HUES48 (cell line): ENCODE data around the gene TGFB1.
"Not testable (repeated sequence)": the region's sequence is repeated elsewhere in the genome, so short reads cannot be mapped to it uniquely, and the experiment has no call there.

Experiments
- H3K27ac ChIP-seq: one replicate; pipeline ENCODE4 v1.7.0; 2013; ENCODE audit warnings: low read depth, low read length, inconsistent platforms
- H3K27me3 ChIP-seq: 2 replicates; pipeline ENCODE4 v1.6.1; 2013; ENCODE audit warnings: mild to moderate bottlenecking, low read length; ENCODE audit not compliant: control insufficient read depth, insufficient read depth
- H3K36me3 ChIP-seq: 2 replicates; pipeline ENCODE4 v1.6.1; 2013; ENCODE audit warnings: low read length; ENCODE audit not compliant: control insufficient read depth, insufficient read depth
- H3K4me1 ChIP-seq: 2 replicates; pipeline ENCODE4 v1.6.1; 2013; ENCODE audit warnings: mild to moderate bottlenecking, low read length; ENCODE audit not compliant: control insufficient read depth, insufficient read depth
- H3K4me3 ChIP-seq: 2 replicates; pipeline ENCODE4 v1.5.1; 2013; ENCODE audit warnings: mild to moderate bottlenecking, low read depth, low read length
- H3K9ac ChIP-seq: 2 replicates; pipeline ENCODE4 v1.6.1; 2013; ENCODE audit warnings: mild to moderate bottlenecking, low read depth, low read length, moderate library complexity
- H3K9me3 ChIP-seq: 2 replicates; pipeline ENCODE4 v1.6.1; 2013; ENCODE audit warnings: low read length; ENCODE audit not compliant: control insufficient read depth, insufficient read depth

The TGFB1 gene

GRCh38 chr19:41355802-41356201 is 2.1 kb upstream of the TGFB1 start:
- Histone ChIP-seq H3K4me1 (no peaks in the 10 kb centered on the region), H3K9ac (no peak overlapping the region), H3K9me3 (no peaks in the 10 kb centered on the region), H3K27ac (no peak overlapping the region), H3K36me3 (no peaks in the 10 kb centered on the region), H3K27me3 (peaks cover 27% of the 10 kb centered on the region), H3K4me3 (no peak overlapping the region)

GRCh38 chr19:41355035-41355434 is 1.3 kb upstream of the TGFB1 start:
- Histone ChIP-seq H3K27ac (no peak overlapping the region), H3K36me3 (no peaks in the 10 kb centered on the region), H3K4me1 (no peaks in the 10 kb centered on the region), H3K4me3 (no peak overlapping the region), H3K9ac (no peak overlapping the region), H3K27me3 (peaks cover 34% of the 10 kb centered on the region), H3K9me3 (no peaks in the 10 kb centered on the region)

GRCh38 chr19:41354343-41354953 is 726 bp upstream of the TGFB1 start:
- Histone ChIP-seq H3K36me3 (no peaks in the 10 kb centered on the region), H3K27me3 (peaks cover 38% of the 10 kb centered on the region), H3K4me1 (no peaks in the 10 kb centered on the region), H3K9ac (no peak overlapping the region), H3K27ac (no peak overlapping the region), H3K9me3 (no peaks in the 10 kb centered on the region), H3K4me3 (peak overlapping the region; percentile 74)

DNA sequence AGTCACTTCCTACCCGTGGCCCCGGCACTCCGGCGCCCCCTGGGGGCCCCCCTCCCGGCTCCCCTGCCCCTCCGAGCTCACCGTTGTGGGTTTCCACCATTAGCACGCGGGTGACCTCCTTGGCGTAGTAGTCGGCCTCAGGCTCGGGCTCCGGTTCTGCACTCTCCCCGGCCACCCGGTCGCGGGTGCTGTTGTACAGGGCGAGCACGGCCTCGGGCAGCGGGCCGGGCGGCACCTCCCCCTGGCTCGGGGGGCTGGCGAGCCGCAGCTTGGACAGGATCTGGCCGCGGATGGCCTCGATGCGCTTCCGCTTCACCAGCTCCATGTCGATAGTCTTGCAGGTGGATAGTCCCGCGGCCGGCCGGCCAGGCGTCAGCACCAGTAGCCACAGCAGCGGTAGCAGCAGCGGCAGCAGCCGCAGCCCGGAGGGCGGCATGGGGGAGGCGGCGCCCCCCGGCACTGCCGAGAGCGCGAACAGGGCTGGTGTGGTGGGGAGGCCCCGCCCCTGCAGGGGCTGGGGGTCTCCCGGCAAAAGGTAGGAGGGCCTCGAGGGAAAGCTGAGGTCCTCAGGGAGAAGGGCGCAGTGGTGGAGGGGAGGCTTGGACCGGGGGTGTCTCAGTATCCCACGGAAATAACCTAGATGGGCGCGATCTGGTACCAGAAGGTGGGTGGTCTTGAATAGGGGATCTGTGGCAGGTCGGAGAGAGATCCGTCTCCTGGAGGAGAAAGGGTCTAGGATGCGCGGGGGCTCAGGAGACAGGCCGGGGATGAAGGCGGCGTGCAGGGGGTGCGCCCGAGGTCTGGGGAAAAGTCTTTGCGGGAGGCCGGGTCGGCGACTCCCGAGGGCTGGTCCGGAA is 885 bp downstream of the TGFB1 start:
- Histone ChIP-seq H3K36me3 (no peaks in the 10 kb centered on the region), H3K9ac (no peak overlapping the region), H3K4me1 (no peaks in the 10 kb centered on the region), H3K4me3 (peak overlapping the region; percentile 74), H3K27me3 (peaks cover 38% of the 10 kb centered on the region), H3K27ac (no peak overlapping the region), H3K9me3 (no peaks in the 10 kb centered on the region)

- Histone ChIP-seq H3K4me1 (no peaks in the 10 kb centered on the region), H3K9me3 (no peaks in the 10 kb centered on the region), H3K27ac (no peak overlapping the region), H3K36me3 (no peaks in the 10 kb centered on the region), H3K9ac (no peak overlapping the region), H3K4me3 (peak overlapping the region; percentile 74), H3K27me3 (peaks cover 38% of the 10 kb centered on the region)
Measured at GRCh38 chr19:41352279-41352608, 1.5 kb downstream of the TGFB1 start.

- H3K4me1 ChIP-seq = no peaks in the 10 kb centered on the region
- H3K27me3 ChIP-seq = peaks cover 38% of the 10 kb centered on the region
- H3K36me3 ChIP-seq = no peaks in the 10 kb centered on the region
- no peak overlapping the region for H3K27ac ChIP-seq
- peak overlapping the region; percentile 74 for H3K4me3 ChIP-seq
- no peaks in the 10 kb centered on the region for H3K9me3 ChIP-seq
- no peak overlapping the region for H3K9ac ChIP-seq
Measured at GRCh38 chr19:41351339-41352245, 2.1 kb downstream of the TGFB1 start.

- no peak overlapping the region for H3K9ac ChIP-seq
Measured at GRCh38 chr19:41350735-41351338, 2.9 kb downstream of the TGFB1 start.

DNA sequence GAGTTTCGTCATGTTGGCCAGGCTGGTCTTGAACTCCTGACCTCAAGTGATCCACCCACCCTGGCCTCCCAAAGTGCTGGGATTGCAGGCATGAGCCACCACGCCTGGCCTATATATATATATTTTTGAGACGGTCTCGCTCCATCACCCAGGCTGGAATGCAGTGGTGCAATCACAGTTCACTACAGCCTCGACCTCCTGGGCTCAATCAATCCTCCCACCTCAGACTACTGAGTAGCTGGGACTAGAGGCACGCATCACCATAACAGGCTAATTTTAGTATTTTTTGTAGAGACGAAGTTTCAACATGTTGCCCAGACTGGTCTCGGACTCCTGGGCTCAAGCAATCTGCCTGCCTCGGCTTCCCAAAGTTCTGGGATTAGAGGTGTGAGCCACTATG is 6.8 kb downstream of the TGFB1 start:
- not testable (repeated sequence) for H3K9ac ChIP-seq, H3K36me3 ChIP-seq, H3K4me3 ChIP-seq, H3K9me3 ChIP-seq, H3K4me1 ChIP-seq, H3K27ac ChIP-seq
- peaks cover 23% of the 10 kb centered on the region for H3K27me3 ChIP-seq

More at GRCh38 chr19:41350735-41351338, 2.9 kb downstream of the TGFB1 start:
- Histone ChIP-seq H3K9me3 (no peaks in the 10 kb centered on the region), H3K4me3 (peak overlapping the region; percentile 74), H3K36me3 (no peaks in the 10 kb centered on the region), H3K27ac (no peak overlapping the region), H3K4me1 (no peaks in the 10 kb centered on the region), H3K27me3 (peaks cover 38% of the 10 kb centered on the region)

DNA sequence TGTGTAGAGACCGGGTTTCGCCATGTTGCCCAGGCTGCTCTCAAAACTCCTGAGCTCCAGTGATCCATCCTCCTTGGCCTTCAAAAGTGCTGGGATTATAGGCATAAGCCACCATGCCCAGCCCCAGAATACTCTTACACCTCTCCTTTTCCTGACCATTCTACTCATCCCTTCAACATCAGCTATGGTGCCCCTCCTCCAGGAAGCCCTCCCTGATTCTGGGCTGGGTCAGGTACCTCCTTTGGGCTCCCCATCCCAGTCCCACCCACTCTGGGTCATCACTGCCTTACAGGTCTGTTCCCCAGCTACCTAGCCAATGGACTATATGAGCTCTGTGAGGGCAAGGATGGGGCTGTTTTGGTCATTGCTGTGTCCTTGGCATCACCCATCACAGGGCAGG is 9.6 kb downstream of the TGFB1 start:
- no peak overlapping the region for H3K4me3 ChIP-seq
- no peak overlapping the region for H3K27ac ChIP-seq
- H3K36me3 ChIP-seq = no peaks in the 10 kb centered on the region
- H3K4me1 ChIP-seq = no peaks in the 10 kb centered on the region
- H3K27me3 ChIP-seq = no peaks in the 10 kb centered on the region
- H3K9me3 ChIP-seq = no peaks in the 10 kb centered on the region
- no peak overlapping the region for H3K9ac ChIP-seq

DNA sequence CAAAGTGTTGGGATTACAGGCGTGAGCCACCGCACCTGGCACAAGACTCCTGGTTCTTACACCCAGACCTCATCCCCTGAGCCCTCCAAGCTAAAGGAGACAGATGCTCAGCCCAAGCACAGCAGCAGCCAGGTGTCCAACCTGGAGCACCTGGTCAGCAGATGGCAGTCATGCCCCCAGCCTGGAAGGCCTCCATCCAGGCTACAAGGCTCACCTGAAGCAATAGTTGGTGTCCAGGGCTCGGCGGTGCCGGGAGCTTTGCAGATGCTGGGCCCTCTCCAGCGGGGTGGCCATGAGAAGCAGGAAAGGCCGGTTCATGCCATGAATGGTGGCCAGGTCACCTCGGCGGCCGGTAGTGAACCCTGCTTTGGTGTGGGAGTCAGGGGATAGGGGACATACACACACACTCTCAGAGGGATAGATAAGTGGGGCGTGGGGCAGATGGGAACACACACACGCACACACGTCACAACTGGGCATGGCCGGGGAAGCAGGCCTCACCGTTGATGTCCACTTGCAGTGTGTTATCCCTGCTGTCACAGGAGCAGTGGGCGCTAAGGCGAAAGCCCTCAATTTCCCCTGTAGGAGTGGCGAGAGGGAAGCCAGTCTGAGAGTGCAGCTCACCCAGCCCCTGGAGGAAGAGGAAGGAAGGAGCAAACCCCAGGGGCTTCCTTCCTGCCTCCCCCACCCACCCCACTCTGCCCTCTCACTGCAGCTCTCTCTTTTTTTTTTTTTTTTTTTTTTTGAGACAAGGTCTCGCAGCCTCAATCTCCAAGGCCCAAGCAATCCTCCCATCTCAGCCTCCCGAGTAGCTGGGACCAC is 11.8 kb downstream of the TGFB1 start:
- Histone ChIP-seq H3K36me3 (no peaks in the 10 kb centered on the region), H3K27me3 (no peaks in the 10 kb centered on the region), H3K4me1 (no peaks in the 10 kb centered on the region), H3K9ac (no peak overlapping the region), H3K9me3 (no peaks in the 10 kb centered on the region), H3K4me3 (no peak overlapping the region), H3K27ac (no peak overlapping the region)
